NCI-H128 (cell line): ENCODE data around the gene BACH2.
"Not testable (repeated sequence)": the region's sequence is repeated elsewhere in the genome, so short reads cannot be mapped to it uniquely, and the experiment has no call there.

ENCODE experiments used
- DNase-seq: peaks from one replicate; lab custom pipeline; 2025; ENCODE audit not compliant: unreplicated experiment; lab: John Stamatoyannopoulos, UW

Gene BACH2

GRCh38 chr6:90216072-90216977, 80.3 kb downstream of the BACH2 start:
- DNase-seq = no peak

- DNase-seq = no peak
These were observed 81.7 kb downstream of the BACH2 start for GRCh38 chr6:90214966-90215365.

- no peak for DNase-seq
These were observed 82.2 kb downstream of the BACH2 start for GRCh38 chr6:90214461-90214860.

GRCh38 chr6:90212274-90212673, 84.4 kb downstream of the BACH2 start:
- DNase-seq = no peak

GRCh38 chr6:90209527-90209926, 87.1 kb downstream of the BACH2 start:
- no peak for DNase-seq

- DNase-seq = not testable (repeated sequence)
These were observed 88.0 kb downstream of the BACH2 start for GRCh38 chr6:90208690-90209089.

GRCh38 chr6:90204327-90205056, 92.2 kb downstream of the BACH2 start:
- DNase-seq = no peak

GRCh38 chr6:90203672-90204071, 93.0 kb downstream of the BACH2 start:
- DNase-seq = no peak

GRCh38 chr6:90202156-90202555, 94.5 kb downstream of the BACH2 start:
- no peak for DNase-seq

- no peak for DNase-seq
These were observed 96.7 kb downstream of the BACH2 start for GRCh38 chr6:90199900-90200299.

- no peak for DNase-seq
These were observed 97.8 kb downstream of the BACH2 start for GRCh38 chr6:90198758-90199425.

GRCh38 chr6:90197854-90198496, 98.7 kb downstream of the BACH2 start:
- no peak for DNase-seq

GRCh38 chr6:90195094-90195829, 101.4 kb downstream of the BACH2 start:
- no peak for DNase-seq

GRCh38 chr6:90194371-90194841, 102.2 kb downstream of the BACH2 start:
- DNase-seq = no peak

GRCh38 chr6:90193359-90193758, 103.3 kb downstream of the BACH2 start:
- DNase-seq = no peak

- no peak for DNase-seq
These were observed 103.8 kb downstream of the BACH2 start for GRCh38 chr6:90192857-90193256.

GRCh38 chr6:90190752-90191395, 105.8 kb downstream of the BACH2 start:
- DNase-seq = no peak

- no peak for DNase-seq
These were observed 106.5 kb downstream of the BACH2 start for GRCh38 chr6:90190131-90190530.

GRCh38 chr6:90187437-90188121, 109.1 kb downstream of the BACH2 start:
- DNase-seq = no peak
